Measurements from ENCODE around the gene ZNF22.

The ZNF22 gene

GRCh38 chr10:45015590-45015989 is 14.9 kb downstream of the ZNF22 start:
- DNase-seq (ENCODE audit: low read depth in 2 of 2): no peak

- no peak for DNase-seq (ENCODE audit: low read depth in 2 of 2)
These were observed 22.7 kb downstream of the ZNF22 start for GRCh38 chr10:45023426-45023825.

DNA sequence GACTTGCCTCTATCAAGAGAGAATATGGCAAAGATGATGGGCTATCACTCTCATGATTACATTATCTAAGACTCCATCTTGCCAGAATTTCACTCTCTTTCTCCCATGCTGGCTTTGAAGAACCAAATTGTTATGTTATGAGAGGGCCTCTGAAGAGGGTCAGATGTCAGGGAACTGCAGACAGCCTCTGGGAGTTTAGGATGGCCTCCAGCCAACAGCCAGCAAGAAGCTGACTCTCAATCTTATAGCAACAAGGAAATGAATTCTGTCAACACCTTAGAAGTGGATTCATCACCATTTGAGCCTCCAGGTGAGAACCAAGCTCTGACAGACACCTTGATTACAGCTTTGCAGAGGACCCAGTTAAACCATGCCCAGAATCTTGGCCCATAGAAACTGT is 33.6 kb downstream of the ZNF22 start:
- no peak for DNase-seq (ENCODE audit: low read depth in 2 of 2)

- no peak for DNase-seq (ENCODE audit: low read depth in 2 of 2)
These were observed 35.0 kb downstream of the ZNF22 start for GRCh38 chr10:45035673-45036072.

- no peak for DNase-seq (ENCODE audit: low read depth in 2 of 2)
These were observed 40.3 kb downstream of the ZNF22 start for GRCh38 chr10:45040921-45041542.

GRCh38 chr10:45044290-45044689 is 43.6 kb downstream of the ZNF22 start:
- no peak for DNase-seq (ENCODE audit: low read depth in 2 of 2)

DNA sequence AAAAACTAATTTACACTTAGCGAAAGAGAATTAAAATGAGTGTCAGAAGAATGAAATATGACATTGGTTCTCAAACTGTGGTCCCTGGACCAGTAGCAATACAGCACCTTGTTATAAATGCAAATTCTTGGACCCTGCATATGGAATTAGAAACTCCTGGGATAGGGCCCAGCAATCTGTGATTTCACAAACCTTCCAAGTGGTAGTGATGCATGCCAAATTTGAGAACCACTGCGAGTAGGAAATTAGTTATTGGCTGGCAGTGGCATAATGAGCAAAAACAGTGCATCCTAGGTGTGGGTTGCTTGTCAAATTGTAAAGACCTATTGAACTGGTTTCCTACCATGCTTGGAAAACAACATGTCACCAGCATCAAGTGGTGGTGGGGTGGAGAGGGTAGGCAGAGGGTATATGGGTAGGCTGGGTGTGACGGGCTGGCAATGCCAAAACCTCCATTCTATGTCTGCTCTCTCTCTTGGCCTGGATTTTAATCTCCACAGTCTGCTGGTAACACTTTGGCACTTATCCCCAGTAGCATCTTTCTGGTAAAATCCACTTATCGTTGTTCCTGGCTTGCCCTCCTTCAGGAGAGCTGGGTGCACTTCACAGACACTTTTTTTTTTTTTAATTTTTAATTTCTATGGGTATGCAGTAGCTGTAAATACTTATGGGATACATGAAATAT is 50.0 kb downstream of the ZNF22 start:
- no peak for DNase-seq (ENCODE audit: low read depth in 2 of 2)

DNA sequence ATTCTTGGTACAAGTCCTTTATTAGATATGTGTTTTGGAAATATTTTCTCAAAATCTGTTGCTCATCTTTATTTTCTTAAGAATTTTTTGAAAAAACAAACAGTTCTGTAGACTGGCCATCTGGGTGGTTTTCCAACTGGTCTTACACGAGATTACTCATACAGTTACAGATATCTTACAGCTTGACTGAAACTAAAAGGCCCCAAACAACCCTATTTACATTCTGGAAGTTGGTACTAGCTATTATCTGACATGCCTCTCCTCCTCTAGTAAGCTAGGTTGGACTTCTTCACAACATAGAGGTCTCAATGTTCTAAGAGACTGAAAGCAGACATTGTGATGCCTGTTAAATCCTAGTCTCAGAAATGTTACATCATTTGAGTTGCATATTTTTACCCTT is 52.0 kb downstream of the ZNF22 start:
- DNase-seq (ENCODE audit: low read depth in 2 of 2): no peak

DNA sequence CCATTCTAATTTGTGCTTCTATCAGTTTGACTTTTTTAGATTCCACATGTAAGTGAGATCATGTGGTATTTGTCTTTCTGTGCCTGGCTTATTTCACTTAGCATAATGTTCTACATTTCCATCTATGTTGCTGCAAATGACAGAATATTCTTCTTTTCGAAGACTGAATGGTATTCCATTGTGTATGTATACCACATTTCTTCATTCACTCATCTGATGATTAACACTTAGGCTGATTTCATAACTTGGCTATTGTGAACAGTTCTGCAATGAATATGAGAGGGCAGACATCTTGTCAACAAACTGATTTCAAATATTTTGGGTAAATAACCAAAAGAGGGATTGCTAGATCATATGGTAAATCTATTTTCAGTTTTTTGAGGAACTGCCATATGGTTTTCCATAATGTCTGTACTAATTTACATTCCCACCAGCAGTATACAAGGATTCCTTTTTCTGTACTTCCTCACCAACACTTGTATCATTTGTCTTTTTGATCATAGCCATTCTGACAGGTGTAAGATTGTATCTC is 52.9 kb downstream of the ZNF22 start:
- no peak for DNase-seq (ENCODE audit: low read depth in 2 of 2)

All from stimulated activated CD8-positive, alpha-beta memory T cell treated with anti-CD3 and anti-CD28 coated beads, Interleukin-2, amount 100 ng/mL, for 1 hour (primary cell).